ENCODE results near the gene KIF4A.
A peak's percentile ranks its signal among the peaks of the same experiment; 100 is the strongest.
"Not testable (repeated sequence)": the region's sequence is repeated elsewhere in the genome, so short reads cannot be mapped to it uniquely, and the experiment has no call there.

Gene KIF4A

DNA sequence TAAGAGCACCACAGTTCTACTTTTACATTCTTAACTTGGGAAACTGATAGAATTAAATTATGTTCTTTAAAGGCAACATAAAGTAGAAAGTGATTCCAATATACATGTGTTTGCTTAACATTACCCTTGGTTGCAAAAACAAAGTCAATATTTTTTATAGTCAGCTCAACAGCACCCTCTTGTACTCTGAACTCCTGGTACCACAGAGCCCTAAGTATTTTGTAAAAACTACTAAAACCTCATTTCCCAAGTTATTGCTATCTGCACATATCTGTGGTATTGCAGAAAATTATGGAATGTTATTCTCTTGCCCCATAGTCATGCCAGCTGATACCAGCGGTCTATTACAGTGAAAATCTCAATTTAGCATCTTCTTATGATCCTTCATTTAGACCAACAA is 2.9 kb downstream of the KIF4A start:
- DNase-seq (ENCODE audit: low read depth), result peak; percentile 81

DNA sequence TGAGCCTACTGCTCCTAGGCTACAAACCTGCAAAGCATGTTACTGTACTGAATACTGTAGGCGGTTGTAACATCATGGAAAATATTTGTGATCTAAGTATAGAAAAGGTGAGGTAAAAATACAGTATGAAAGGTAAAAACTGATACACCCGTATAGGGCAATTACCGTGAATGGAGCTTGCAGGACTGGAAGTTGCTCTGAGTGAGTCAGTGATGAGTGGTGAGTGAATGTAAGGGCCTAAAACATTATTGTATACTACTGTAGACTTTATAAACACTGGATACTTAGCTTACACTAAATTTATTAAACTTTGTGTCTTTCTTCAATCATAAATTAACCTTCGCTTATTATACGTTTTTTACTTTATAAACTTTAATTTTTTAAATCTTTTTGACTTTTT is 3.7 kb downstream of the KIF4A start:
- DNase-seq (ENCODE audit: low read depth), result peak; percentile 26

DNA sequence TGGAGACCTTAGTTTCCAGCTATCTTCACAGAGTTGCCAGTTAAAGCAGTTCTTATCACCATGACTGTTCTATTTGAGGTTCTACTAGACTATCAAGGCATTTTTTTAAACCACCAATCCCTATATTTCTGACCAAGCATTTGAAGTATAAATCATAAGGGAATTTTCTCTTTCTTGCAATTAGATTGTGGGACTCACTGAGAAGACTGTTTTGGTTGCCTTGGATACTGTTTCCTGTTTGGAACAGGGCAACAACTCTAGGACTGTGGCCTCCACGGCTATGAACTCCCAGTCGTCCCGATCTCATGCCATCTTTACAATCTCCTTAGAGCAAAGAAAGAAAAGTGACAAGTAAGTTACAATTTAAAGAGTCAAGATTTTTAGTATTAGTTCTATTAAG is 11.8 kb downstream of the KIF4A start:
- DNase-seq (ENCODE audit: low read depth), result peak; percentile 86

DNA sequence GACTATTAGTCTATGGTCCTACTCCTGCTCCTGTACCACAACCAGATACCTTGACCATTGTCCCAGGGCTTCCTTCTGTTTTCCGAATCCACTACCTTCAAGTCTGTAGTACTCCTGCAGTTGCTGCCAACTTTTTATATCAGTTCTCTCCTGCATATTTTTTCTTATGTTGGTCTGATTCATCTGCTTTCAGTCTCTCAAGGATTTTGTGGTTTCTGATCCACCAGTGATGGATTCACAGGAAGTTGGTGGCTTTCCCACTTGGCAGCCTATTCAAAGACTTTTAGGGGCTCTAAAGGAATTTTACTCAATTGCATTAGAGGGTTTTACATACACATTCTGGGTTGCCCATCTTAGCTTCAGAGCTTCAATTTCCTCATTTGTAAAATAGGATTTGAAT is 23.6 kb downstream of the KIF4A start:
- DNase-seq (ENCODE audit: low read depth), result peak; percentile 81

DNA sequence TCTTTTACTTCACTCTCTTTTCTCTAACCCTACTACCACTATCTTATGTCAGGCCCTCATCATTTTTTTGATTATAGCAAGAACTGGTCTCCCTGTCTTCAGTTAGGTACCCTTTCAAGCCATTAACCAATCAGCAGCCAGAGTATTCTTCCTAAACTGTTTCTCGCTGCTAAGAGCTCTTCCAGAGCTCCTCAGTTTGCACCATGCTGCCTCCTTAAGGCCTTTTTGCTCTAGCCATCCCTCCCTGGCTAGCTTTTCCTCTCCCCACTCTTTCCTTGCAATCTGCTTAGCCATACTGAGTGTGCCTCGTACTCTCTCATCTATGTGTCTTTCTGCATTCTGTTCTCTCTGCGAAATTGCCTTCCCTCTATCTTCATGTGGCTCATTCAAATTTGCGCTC is 32.9 kb downstream of the KIF4A start:
- no peak for DNase-seq (ENCODE audit: low read depth)

DNA sequence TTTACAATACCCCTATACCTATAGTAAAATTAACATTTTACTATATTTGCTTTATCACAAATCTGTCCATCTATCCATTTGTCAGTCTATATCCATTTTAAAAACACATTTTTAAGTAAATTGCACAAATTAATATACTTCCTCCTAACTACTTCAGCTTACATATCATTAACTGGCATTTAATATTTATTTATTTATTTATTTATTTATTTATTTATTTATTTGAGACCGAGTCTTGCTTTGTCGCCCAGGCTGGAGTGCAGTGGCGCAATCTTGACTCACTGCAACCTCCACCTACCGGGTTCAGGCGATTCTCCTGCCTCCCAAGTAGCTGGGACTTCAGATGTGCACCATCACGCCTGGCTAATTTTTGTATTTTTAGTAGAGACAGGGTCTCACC is 33.7 kb downstream of the KIF4A start:
- DNase-seq (ENCODE audit: low read depth), result not testable (repeated sequence)

DNA sequence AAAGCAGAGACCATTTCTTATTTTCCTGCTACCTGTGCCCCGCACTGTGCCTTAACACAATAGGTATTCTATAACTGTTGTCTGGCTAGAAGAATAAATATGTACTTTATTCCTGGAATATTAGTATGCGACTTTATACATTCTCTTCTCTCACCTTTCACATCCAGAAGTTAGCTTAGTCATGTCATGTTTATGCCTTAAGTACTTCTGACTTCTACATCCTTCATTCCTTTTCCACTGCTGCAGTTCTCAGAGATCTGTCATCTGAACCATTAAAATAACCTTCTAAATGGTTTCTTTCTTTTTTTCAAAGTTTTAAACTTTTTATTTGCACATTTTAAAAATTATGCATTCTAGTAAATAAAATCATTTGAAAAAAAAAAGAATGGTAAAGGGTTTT is 34.4 kb downstream of the KIF4A start:
- peak; percentile 23 for DNase-seq (ENCODE audit: low read depth)

DNA sequence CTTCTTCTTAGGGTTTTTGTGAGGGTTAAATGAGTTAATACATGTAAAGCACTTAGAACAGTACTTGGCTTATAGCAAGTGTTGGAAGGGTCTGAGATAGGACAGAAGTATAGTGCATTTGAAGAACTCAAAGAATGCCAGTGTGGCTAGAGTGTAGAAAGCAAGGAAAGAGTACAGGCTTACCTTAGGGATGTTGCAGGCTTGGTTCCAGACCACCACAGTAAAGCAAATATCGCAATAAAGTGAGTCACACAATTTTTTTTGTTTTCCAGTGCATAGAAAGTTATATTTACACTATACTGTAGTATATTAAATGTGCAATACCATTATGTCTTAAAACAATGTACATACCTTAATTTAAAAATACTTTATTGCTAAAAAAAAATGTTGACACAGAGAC is 41.3 kb downstream of the KIF4A start:
- DNase-seq (ENCODE audit: low read depth), result peak; percentile 87

DNA sequence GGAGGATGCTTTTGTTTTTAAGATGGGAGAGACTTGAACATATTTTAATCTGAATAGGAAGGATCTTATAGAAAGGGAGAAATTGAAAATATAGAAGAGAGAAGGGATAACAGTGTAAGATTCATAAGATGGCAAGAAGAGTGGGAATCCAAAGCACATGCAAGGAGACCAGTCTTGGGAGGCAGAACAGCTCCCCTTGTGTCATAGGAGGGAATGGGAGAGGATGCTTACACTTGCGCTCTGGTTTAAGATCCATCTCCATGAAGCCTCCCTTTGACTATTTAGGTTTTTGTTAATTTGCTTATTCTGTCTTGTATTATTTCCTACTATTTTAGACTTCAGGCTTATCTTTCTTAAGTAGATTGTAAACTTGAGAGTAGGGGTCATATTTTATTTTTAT is 42.7 kb downstream of the KIF4A start:
- no peak for DNase-seq (ENCODE audit: low read depth)

DNA sequence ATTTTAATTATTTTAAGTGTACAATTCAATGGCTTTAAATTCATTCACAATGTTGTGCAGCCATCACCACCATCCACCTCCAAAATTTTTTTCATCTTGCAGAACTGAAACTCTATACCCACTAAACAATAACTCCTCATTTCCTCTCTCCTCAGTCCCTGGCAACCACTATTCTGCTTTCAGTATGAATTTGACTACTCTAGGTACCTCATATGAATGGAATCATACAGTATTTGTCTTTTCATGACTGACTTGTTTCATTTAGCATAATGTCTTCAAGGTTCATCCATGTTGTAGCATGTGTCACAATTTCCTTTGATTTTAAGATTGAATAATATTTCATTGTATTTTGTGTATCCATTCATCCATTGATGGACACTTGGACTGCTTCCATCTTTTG is 46.9 kb downstream of the KIF4A start:
- DNase-seq (ENCODE audit: low read depth), result no peak

DNA sequence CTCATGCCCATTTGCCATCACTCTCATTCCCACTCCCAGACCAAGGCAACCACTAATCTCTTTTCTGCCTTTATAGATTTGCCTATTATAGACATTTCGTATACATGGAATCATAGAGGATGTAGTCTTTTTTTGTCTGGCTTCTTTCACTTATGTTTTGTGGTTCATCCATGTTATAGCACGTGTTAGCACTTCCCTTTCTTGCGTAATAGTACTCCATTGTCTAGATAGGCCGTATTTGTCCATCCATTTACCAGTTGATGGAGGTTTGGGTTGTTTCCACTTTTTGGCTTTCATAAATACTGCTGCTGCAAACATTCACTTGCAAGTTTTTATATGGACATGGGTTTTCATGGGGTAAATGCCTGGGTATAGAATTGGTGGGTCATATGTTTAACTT is 48.4 kb downstream of the KIF4A start:
- no peak for DNase-seq (ENCODE audit: low read depth)

DNA sequence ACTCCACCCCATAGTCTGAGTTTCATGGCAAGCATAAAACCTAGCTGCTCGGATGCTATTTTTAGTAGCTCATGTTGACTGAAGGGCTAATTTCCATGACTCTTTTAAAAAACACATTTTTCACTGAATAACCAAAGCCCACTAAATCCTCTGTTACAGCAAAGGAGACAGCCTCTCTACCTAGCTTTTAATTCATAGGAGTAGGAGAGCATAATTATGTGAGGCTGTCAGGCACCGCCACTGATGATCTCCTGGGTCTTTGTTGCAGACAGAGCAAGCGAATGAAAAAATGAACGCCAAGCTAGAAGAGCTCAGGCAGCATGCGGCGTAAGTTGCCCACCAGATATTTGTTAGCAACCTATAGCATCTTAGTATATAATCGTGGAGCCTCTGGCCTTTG is 53.5 kb downstream of the KIF4A start:
- DNase-seq (ENCODE audit: low read depth), result no peak

DNA sequence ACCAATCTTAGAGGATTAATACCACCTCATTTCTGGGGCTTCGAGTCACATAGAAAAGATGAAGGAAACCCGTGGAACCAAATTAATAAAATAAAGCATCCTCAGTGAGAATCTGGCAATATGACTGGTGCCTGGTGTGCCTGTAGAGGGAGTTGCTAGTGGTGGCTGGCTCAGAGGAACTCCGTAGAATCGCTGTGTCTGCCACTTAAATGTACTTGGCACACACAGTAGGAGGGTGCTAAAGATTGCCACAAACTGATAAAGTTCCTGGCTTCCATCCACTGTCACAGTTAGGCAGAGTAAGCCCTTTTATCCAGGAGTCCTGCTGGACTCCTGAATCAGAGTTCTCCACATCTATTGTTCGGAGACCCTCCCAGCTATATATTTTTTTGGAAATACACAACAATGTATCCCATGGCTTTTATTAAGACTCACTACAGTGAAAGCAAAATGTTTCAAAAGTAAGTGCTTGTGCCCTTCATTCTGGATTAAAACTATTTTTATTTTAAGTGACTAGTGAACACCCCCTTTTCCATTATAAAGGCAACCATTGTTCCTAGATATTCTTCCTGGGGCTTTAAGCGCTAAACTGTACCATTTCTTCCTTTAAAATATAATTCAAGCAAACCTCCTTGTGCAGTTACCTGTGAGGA is 56.6 kb downstream of the KIF4A start:
- DNase-seq (ENCODE audit: low read depth), result no peak

DNA sequence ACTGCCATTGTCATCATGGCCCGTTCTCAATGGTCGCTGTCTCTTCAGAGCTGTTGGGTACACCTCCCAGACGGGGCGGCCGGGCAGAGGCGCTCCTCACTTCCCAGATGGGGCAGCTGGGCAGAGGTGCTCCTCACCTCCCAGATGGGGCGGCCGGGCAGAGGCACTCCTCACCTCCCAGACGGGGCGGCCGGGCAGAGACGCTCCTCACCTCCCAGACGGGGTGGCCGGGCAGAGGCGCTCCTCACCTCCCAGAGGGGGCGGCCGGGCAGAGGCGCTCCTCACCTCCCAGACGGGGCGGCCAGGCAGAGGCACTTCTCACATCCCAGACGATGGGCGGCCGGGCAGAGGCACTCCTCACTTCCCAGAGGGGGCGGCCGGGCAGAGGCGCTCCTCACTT is 58.9 kb downstream of the KIF4A start:
- DNase-seq (ENCODE audit: low read depth), result not testable (repeated sequence)

DNA sequence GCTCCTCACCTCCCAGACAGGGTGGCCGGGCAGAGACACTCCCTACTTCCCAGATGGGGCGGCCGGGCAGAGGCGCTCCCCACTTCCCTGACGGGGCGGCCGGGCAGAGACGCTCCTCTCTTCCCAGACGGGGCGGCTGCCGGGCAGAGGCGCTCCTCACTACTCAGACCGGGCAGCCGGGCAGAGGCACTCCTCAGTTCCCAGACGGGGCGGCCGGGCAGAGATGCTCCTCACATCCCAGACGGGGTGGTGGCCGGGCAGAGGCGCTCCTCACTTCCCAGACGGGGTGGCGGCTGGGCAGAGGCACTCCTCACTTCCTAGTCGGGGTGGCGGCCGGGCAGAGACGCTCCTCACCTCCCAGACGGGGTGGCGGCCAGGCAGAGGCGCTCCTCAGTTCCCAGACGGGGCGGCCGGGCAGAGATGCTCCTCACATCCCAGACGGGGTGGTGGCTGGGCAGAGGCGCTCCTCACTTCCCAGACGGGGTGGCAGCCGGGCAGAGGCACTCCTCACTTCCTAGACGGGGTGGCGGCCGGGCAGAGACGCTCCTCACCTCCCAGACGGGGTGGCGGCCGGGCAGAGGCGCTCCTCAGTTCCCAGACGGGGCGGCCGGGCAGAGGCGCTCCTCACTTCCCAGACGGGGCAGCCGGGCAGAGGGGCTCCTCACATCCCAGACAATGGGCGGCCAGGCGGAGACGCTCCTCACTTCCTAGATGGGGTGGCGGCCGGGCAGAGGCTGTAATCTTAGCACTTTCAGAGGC is 59.6 kb downstream of the KIF4A start:
- DNase-seq (ENCODE audit: low read depth), result not testable (repeated sequence)

DNA sequence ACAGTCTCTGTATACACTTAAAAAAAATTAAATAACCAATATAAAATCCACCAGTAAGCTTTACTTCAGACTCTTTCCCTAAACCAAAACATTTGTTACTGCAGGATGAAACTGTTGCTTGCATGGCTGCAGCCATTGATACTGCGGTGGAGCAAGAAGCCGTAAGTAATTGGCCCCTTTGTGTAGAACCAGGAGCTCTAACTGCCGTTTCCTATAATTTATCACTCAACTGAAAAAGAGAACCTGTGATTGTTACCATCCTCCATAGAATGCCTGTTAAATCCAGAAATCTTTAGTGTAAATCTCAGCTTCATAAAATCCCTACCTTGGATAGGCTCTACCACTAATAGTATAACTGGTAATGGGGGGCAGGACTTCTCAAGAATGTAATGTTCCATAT is 62.6 kb downstream of the KIF4A start:
- no peak for DNase-seq (ENCODE audit: low read depth)

DNA sequence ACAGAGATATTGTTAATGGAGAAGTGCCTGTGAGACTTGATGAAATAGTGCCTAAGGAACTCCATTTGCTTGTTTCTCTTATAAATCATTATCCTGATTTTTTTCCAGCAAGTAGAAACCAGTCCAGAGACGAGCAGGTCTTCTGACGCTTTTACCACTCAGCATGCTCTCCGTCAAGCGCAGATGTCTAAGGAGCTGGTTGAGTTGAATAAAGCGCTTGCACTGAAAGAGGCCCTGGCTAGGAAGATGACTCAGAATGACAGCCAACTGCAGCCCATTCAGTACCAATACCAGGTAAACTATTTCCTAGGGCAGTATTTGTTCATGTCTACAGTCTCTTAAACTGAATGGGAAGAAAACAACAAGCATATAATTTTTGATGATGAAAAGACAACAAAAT is 63.6 kb downstream of the KIF4A start:
- peak; percentile 19 for DNase-seq (ENCODE audit: low read depth)

DNA sequence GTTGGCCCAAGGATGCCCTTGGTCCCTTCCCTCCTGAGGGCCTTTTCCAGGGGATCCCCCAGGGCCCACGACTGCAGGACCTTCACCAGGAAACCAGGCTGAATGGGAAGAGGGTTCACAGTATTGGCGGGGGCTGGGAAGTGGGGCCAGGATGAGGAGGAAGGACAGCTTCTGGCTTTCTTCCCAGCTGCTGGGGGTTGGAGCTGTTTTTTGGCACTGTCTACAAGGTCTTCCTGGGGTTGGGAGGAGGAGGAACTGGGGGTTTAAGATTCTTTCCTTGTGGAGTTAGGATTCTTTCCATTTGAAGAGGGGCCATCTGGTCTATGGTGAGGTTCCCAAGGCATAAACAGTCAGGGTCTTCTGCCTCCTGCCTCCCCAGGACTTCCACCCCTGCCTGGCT is 64.8 kb downstream of the KIF4A start:
- DNase-seq (ENCODE audit: low read depth), result peak; percentile 33

DNA sequence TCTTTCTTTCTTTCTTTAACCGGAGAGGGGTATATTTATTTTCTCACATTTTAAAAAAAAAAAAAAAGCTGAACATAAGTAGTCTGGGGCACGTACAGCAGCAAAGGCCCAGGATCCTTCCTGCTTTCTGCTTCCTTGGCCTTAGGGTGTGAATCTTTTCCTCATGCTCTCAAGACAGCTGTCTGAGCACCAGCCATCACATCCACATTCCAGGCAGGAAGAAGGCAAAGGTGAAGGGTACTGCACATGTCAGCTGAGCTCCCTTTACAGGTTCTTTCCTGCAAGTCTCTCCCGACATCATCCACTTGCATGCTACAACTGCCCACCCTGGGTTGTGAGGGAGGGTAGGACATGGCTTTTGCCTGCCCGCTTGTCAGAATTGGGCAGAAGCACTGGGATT is 69.6 kb downstream of the KIF4A start:
- no peak for DNase-seq (ENCODE audit: low read depth)

DNA sequence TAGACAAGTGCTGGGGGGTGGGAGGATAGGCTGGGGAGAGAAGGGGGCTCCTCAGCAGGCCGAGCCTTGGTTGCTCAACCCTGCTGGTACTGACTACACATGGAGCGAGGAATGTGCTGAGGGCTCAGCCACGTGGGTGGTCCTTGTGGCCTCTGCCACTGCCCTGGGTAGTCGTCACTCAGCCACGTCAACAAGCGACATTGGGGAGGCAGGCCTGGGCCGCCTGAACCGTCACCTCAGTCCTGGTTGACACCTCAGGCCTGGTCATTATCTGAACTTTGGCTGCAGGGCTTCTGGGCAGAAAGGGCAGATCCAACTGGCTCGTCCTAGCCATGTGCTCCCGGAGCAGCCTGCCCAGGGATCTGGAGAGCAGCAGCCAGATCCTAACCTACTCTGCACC is 70.5 kb downstream of the KIF4A start:
- DNase-seq (ENCODE audit: low read depth), result no peak

DNA sequence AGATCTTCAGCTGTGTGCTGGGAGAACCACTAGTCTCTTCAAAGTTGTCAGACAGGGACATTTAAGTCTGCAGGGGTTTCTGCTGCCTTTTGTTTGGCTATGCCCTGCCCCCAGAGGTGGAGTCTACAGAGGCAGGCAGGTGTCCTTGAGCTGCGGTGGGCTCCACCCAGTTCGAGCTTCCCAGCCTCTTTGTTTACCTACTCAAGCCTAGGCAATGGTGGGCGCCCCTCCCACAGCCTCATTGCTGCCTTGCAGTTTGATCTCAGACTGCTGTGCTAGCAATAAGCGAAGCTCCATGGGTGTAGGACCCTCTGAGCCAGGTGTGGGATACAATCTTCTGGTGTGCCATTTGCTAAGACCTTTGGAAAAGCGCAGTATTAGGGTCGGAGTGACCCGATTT is 78.8 kb downstream of the KIF4A start:
- DNase-seq (ENCODE audit: low read depth), result not testable (repeated sequence)

DNA sequence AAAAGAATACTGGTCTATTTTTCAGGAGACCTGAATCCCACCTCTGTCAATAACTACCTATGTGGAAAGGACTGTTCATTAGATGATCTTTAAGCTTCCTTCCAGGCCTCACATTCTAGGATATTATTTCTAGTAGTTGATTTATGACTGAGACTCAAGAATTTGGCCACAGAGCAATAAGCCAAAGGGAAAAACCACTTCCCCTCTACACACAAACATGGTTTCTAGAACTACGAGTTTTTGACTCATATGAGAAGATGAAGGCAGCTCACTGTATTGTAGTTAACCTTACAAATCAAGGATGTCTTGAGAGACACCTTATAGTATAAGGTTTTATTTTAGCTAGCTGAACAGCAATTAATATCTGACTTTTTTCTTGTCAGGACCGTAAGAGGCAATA is 96.3 kb downstream of the KIF4A start:
- peak; percentile 41 for DNase-seq (ENCODE audit: low read depth)

DNA sequence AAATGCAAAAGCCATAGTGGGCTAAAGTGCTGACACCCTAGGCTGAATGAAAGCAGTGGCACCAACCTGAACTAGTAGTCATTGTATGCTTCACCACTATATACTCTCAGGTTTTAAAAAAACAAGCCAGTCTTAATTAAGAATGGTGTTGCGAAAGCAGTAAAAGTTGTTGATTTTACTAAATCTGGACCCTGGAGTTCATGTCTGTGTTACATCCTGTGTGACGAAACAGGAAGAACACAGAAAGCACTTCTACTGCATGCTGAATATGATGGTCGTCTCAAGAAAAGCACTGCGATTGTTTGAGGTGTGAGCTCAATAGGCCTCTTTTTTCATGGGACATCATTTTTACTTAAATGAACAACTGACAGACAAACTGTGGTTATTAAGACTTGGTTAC is 109.0 kb downstream of the KIF4A start:
- DNase-seq (ENCODE audit: low read depth), result peak; percentile 52

DNA sequence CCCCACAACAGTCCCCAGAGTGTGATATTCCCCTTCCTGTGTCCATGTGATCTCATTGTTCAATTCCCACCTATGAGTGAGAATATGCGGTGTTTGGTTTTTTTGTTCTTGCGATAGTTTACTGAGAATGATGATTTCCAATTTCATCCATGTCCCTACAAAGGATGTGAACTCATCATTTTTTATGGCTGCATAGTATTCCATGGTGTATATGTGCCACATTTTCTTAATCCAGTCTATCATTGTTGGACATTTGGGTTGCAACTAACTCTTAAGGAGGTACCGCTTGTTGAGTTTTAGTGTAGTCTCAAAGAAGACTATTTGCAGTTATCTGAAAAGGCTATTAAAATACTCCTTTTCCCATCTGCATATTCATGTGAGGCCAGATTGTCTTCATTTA is 110.3 kb downstream of the KIF4A start:
- not testable (repeated sequence) for DNase-seq (ENCODE audit: low read depth)

All from amniotic epithelial cell (primary cell).